Subcutaneous abdominal adipose tissue (tissue), 5 donors: ENCODE results near the gene CFAP92.

Source experiments
- H3K27ac ChIP-seq: one replicate; pipeline ENCODE4 v1.7.0; 2013; ENCODE audit warnings: low read depth, mild to moderate bottlenecking, inconsistent platforms, low read length, moderate library complexity
- H3K27me3 ChIP-seq, 5 donors: one replicate each; pipeline ENCODE4 v1.7.0; 2013; ENCODE audit warnings: low read length in 5 of 5, inconsistent platforms in 1 of 5; ENCODE audit not compliant: control insufficient read depth in 5 of 5, insufficient read depth in 4 of 5
- H3K36me3 ChIP-seq, 5 donors: one replicate each; pipeline ENCODE4 v1.7.0; 2013; ENCODE audit warnings: low read length in 5 of 5; ENCODE audit not compliant: control insufficient read depth in 5 of 5, insufficient read depth in 5 of 5
- H3K4me1 ChIP-seq, 5 donors: one replicate each; pipeline ENCODE4 v1.7.0; 2013; ENCODE audit warnings: low read length in 5 of 5, mild to moderate bottlenecking in 3 of 5, moderate library complexity in 1 of 5; ENCODE audit not compliant: control insufficient read depth in 5 of 5, insufficient read depth in 5 of 5
- H3K4me3 ChIP-seq, 5 donors: one replicate each; pipeline ENCODE4 v1.7.0; 2013; ENCODE audit warnings: low read length in 5 of 5, low read depth in 1 of 5
- H3K9ac ChIP-seq, 5 donors: one replicate each; pipeline ENCODE4 v1.7.0; 2013; ENCODE audit warnings: low read length in 5 of 5, mild to moderate bottlenecking in 4 of 5, moderate library complexity in 3 of 5
- H3K9me3 ChIP-seq, 5 donors: one replicate each; pipeline ENCODE4 v1.7.0; 2013; ENCODE audit warnings: low read length in 5 of 5; ENCODE audit not compliant: control insufficient read depth in 5 of 5
- donor health status: healthy.
- donor health status: healthy.
- donor health status: healthy.
- donor health status: healthy.
- donor health status: healthy.

CFAP92 gene

GRCh38 chr3:128907706-128908445 lies 86.0 kb downstream of the CFAP92 start:
- Histone ChIP-seq H3K4me3 (no peak overlapping the region), H3K36me3 (peaks cover 4 to 98% (median 96%) of the 10 kb centered on the region in 5 donors)

DNA sequence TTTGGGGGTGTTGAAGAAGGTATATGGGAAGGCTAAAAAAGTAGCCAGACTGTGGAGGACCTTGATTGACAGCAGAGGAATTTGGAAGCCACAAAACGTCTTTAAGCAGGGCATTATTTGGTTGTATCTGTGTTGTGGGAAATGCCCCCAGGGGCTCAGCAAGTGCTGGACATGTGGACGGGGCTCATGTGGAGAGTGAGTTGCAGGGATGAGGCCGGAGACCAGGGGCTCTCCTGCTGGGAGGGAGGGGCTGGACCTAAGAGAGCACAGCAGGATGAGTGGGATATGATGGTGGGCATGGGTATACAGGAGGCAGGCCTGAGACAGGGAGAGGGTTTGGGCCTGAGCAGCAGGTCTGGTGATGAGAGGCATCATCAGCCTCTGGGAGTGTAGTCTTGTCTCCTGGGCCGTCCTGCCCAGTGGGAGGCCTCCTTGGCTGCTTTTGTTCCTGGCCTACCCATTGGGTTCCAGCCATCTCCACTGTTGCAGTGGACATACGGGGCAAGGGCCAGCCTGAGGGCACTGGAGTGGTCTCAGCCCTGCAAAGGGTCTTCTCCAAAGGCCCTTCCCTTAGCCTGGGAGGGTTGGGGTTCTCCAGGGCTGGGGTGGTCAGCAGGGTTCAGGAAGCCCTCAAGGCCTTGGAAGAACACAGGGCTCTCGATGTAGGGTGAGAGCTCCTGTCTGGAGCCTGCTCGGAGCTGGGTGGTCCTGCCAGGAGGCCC lies 86.9 kb downstream of the CFAP92 start:
- peaks cover 0 to 22% (median 11%) of the 10 kb centered on the region in 5 donors for H3K4me1 ChIP-seq
- H3K9me3 ChIP-seq = no peaks in the 10 kb centered on the region
- H3K27ac ChIP-seq = no peak overlapping the region
- H3K27me3 ChIP-seq = no peaks in the 10 kb centered on the region
- peaks cover 4 to 98% (median 96%) of the 10 kb centered on the region in 5 donors for H3K36me3 ChIP-seq
- no peak overlapping the region for H3K4me3 ChIP-seq
- H3K9ac ChIP-seq = peak overlapping the region in 1 of 5 donors; percentile 42

More at GRCh38 chr3:128907706-128908445, 86.0 kb downstream of the CFAP92 start:
- Histone ChIP-seq H3K9me3 (no peaks in the 10 kb centered on the region), H3K27me3 (no peaks in the 10 kb centered on the region), H3K9ac (no peak overlapping the region), H3K4me1 (peaks cover 0 to 17% (median 5%) of the 10 kb centered on the region in 5 donors), H3K27ac (no peak overlapping the region)

- H3K27me3 ChIP-seq = no peaks in the 10 kb centered on the region
- no peak overlapping the region for H3K9ac ChIP-seq
- H3K4me1 ChIP-seq = peaks cover 2 to 24% (median 18%) of the 10 kb centered on the region in 5 donors
- H3K27ac ChIP-seq = no peak overlapping the region
- H3K36me3 ChIP-seq = peaks cover 8 to 98% (median 96%) of the 10 kb centered on the region in 5 donors
- no peaks in the 10 kb centered on the region for H3K9me3 ChIP-seq
- H3K4me3 ChIP-seq = no peak overlapping the region
Measured at GRCh38 chr3:128906031-128906803, 87.7 kb downstream of the CFAP92 start.

GRCh38 chr3:128903501-128903900 lies 90.4 kb downstream of the CFAP92 start:
- Histone ChIP-seq H3K4me3 (no peak overlapping the region), H3K4me1 (peaks cover 2 to 16% (median 8%) of the 10 kb centered on the region in 5 donors), H3K9me3 (no peaks in the 10 kb centered on the region), H3K36me3 (peaks cover 13 to 98% (median 94%) of the 10 kb centered on the region in 5 donors), H3K27me3 (no peaks in the 10 kb centered on the region), H3K9ac (no peak overlapping the region), H3K27ac (no peak overlapping the region)

DNA sequence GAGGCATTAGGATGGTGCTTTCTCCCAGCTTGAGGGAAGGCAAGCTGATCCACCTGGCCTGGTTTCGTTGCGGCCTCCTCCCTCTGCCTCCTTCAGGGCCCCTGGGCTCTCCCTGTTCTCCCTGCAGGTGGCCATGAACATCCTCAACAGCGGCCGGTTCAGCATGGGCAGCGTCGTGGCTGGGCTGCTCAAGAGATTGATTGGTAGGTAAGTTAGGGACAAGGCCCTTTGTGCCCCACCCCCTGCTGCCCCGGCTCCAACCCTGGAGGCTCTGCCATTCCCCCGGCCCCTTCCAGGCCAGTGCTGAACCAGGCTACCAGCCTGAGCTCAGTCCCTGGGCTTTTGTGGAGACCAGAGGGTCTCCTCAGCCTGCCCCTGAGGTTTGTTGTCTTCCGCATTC lies 91.5 kb downstream of the CFAP92 start:
- Histone ChIP-seq H3K9me3 (no peaks in the 10 kb centered on the region), H3K27ac (no peak overlapping the region), H3K9ac (no peak overlapping the region), H3K27me3 (no peaks in the 10 kb centered on the region), H3K4me1 (peaks cover 2 to 16% (median 8%) of the 10 kb centered on the region in 5 donors), H3K4me3 (no peak overlapping the region), H3K36me3 (peaks cover 13 to 98% (median 94%) of the 10 kb centered on the region in 5 donors)

DNA sequence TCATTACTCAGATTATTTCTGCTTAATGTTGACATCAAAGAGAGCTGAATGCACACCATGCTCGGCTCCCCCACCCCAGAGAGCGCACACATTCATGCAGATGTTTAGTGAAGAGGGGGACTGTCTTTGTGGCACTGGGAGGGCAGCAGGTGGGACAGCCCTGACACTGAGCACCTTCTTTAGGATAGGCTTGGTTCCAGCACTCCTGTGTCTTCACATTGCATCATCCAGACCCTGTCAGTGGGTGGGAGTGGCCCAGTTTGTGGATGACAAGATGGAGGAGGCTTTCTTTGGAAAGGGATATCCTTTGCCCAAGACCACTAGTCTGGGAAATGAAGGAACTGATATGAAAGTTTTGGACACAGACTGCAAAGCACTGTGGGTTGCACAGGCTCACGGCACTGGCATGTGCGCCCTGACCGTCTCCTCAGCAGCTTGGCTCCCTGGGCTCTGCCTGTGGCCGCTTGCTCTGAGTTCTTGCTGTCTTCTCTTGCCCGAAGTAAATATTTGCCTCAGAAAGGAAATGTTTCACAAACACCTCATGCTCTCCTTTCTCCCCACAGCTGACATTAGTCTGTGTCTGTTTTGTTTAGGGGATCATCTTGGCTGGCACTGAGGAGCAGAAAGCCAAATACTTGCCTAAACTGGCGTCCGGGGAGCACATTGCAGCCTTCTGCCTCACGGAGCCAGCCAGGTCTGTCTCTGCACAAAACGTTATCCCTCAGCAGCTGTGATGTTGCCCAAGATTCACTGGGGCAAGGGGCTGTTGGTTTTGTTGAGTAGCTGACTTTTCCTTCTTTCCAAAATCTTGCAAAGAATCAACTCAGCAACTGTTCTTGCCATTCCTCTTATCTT lies 97.8 kb downstream of the CFAP92 start:
- no peak overlapping the region for H3K4me3 ChIP-seq
- no peaks in the 10 kb centered on the region for H3K9me3 ChIP-seq
- peaks cover 0 to 24% (median 9%) of the 10 kb centered on the region in 5 donors for H3K4me1 ChIP-seq
- peaks cover 8 to 82% (median 67%) of the 10 kb centered on the region in 5 donors for H3K36me3 ChIP-seq
- no peak overlapping the region for H3K9ac ChIP-seq
- H3K27me3 ChIP-seq = no peaks in the 10 kb centered on the region
- no peak overlapping the region for H3K27ac ChIP-seq

GRCh38 chr3:128889139-128889894 lies 104.6 kb downstream of the CFAP92 start:
- no peak overlapping the region for H3K27ac ChIP-seq
- peaks cover 7 to 46% (median 27%) of the 10 kb centered on the region in 5 donors for H3K36me3 ChIP-seq
- no peaks in the 10 kb centered on the region for H3K9me3 ChIP-seq
- no peak overlapping the region for H3K9ac ChIP-seq
- H3K4me1 ChIP-seq = peaks cover 0 to 6% (median 0%) of the 10 kb centered on the region in 5 donors
- no peaks in the 10 kb centered on the region for H3K27me3 ChIP-seq
- no peak overlapping the region for H3K4me3 ChIP-seq

DNA sequence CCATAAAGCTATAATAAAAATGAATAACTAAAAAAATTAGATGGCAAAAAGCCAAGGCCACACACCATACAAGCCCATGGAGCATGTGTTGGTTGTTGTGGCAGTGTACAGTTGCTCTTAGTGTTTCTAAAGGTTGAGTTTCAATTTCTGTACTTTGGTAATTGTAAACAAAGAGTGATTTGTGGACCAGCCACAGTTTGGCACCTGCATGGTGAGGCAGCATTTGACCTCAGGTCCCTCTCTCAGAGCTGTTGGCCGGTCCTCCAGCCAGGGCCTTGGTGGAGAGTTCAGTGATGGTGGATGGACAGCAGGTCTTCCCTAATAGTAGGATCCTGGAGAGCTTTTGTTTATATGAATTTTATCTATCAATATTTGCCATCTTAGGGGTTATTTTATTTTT lies 108.9 kb downstream of the CFAP92 start:
- Histone ChIP-seq H3K9me3 (no peaks in the 10 kb centered on the region), H3K27me3 (no peaks in the 10 kb centered on the region), H3K4me3 (no peak overlapping the region), H3K4me1 (peaks cover 5 to 39% (median 26%) of the 10 kb centered on the region in 5 donors), H3K36me3 (peaks cover 6 to 49% (median 30%) of the 10 kb centered on the region in 5 donors), H3K27ac (no peak overlapping the region), H3K9ac (no peak overlapping the region)

GRCh38 chr3:128882719-128883118 lies 111.2 kb downstream of the CFAP92 start:
- H3K36me3 ChIP-seq = peaks cover 6 to 39% (median 24%) of the 10 kb centered on the region in 5 donors
- H3K4me3 ChIP-seq = no peak overlapping the region
- H3K9ac ChIP-seq = no peak overlapping the region
- H3K4me1 ChIP-seq = peaks cover 13 to 59% (median 45%) of the 10 kb centered on the region in 5 donors
- no peak overlapping the region for H3K27ac ChIP-seq
- no peaks in the 10 kb centered on the region for H3K27me3 ChIP-seq
- H3K9me3 ChIP-seq = no peaks in the 10 kb centered on the region
